ENCODE data around the gene CPED1. TPM values are rescaled to one million over a fixed set of nuclear protein-coding genes. Genes with fewer than 3 reads are reported as not detected.
A peak's percentile ranks its signal among the peaks of the same experiment; 100 is the strongest.
"Not testable (repeated sequence)": the region's sequence is repeated elsewhere in the genome, so short reads cannot be mapped to it uniquely, and the experiment has no call there.

CPED1 gene
- polyA plus RNA-seq, 6 donors from 2014 or later: 0.16 to 1.2 (median 0.39) TPM

DNA sequence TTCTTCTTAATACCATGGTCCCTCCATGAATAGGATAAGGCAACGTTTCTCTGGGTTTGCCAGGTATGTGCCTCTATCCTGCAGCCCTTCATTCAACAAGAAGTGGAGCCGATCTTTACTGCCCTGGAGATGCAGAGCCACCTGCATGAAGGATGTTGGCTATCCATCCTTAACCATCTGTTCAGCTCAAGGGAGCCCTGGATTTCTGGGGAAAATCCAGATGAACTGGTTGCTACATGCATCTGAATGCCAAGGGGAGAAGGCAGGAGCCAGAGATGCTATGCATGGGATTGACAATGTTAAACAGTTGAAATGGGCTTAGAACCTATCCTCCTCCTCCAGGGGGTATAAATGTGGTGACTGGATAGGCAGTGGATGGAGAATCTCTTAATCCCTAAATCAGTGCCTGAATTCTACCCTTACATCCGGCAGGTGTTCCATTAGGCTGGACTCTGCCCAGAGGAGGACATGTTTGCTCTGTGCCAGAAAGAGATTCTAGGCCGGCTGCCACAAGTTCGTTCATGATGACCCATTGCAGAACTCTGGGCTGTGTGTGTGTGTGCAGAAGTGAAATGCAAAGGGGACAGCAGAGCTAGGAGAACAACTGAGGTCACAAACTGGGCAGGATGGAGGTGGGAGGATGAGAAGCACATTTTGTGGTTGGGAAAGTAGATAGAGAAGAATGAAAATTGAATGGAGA is 15.6 kb downstream of the CPED1 start:
- Mint-ChIP-seq H3K4me3 (no peak overlapping the region), H3K27ac (peak overlapping the region in 1 of 6 donors; percentile 51), H3K36me3 (no peaks in the 10 kb centered on the region), H3K9me3 (peaks cover 0 to 8% (median 0%) of the 10 kb centered on the region in 7 donors), H3K4me1 (no peaks in the 10 kb centered on the region), H3K27me3 (peaks cover 13 to 29% (median 19%) of the 10 kb centered on the region in 3 donors)
- ATAC-seq (ENCODE audit: low read depth in 2 of 2): no peak
- no peak for DNase-seq

- not testable (repeated sequence) for H3K9me3 Mint-ChIP-seq; DNase-seq; H3K27ac Mint-ChIP-seq; H3K4me3 Mint-ChIP-seq; H3K36me3 Mint-ChIP-seq; ATAC-seq (ENCODE audit: low read depth in 2 of 2); H3K4me1 Mint-ChIP-seq
- H3K27me3 Mint-ChIP-seq: peaks cover 13 to 29% (median 19%) of the 10 kb centered on the region in 3 donors
Observed at GRCh38 chr7:121005058-121005457, 16.5 kb downstream of the CPED1 start.

- ATAC-seq (ENCODE audit: low read depth in 2 of 2) (no peak), DNase-seq (no peak)
- H3K36me3 Mint-ChIP-seq: no peaks in the 10 kb centered on the region
- H3K27ac Mint-ChIP-seq: peak overlapping the region in 1 of 6 donors; percentile 9
- peaks cover 13 to 29% (median 19%) of the 10 kb centered on the region in 3 donors for H3K27me3 Mint-ChIP-seq
- H3K4me3 Mint-ChIP-seq: no peak overlapping the region
- H3K4me1 Mint-ChIP-seq: no peaks in the 10 kb centered on the region
- H3K9me3 Mint-ChIP-seq: peaks cover 0 to 8% (median 0%) of the 10 kb centered on the region in 7 donors
Observed at GRCh38 chr7:121005996-121006584, 17.6 kb downstream of the CPED1 start.

- Mint-ChIP-seq H3K9me3 (peaks cover 0 to 8% (median 0%) of the 10 kb centered on the region in 7 donors), H3K36me3 (no peaks in the 10 kb centered on the region), H3K27ac (peak overlapping the region in 1 of 6 donors; percentile 47), H3K27me3 (peaks cover 13 to 29% (median 19%) of the 10 kb centered on the region in 3 donors), H3K4me1 (no peaks in the 10 kb centered on the region), H3K4me3 (no peak overlapping the region)
- no peak for DNase-seq
- ATAC-seq (ENCODE audit: low read depth in 2 of 2): no peak
Observed at GRCh38 chr7:121006711-121007315, 18.3 kb downstream of the CPED1 start.

- peaks cover 9 to 21% (median 13%) of the 10 kb centered on the region in 3 donors for H3K27me3 Mint-ChIP-seq
- no peaks in the 10 kb centered on the region for H3K36me3 Mint-ChIP-seq
- DNase-seq (no peak), ATAC-seq (ENCODE audit: low read depth in 2 of 2) (no peak)
- no peaks in the 10 kb centered on the region for H3K4me1 Mint-ChIP-seq
- no peak overlapping the region for H3K4me3 Mint-ChIP-seq
- no peak overlapping the region for H3K27ac Mint-ChIP-seq
- peaks cover 0 to 8% (median 0%) of the 10 kb centered on the region in 7 donors for H3K9me3 Mint-ChIP-seq
Observed at GRCh38 chr7:121008816-121009215, 20.3 kb downstream of the CPED1 start.

DNA sequence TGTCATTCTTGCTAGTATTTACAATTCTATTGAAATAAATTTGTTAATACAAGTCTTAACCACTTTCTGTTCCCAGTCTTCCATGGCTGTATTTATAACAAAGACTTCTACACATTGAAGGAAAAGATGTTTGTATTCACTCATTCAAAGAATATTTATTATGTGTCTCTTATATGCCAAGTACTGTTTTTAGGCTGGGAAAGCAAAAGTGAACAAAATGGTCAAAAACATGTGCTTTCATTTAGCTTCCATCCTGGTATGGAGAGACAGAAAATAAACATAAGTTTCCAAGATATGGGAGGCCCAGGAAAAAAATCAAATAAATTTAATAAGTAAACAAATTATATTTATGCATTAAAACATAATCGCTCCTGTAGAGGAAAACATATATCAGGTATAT is 22.9 kb downstream of the CPED1 start:
- no peak overlapping the region for H3K4me3 Mint-ChIP-seq
- no peaks in the 10 kb centered on the region for H3K36me3 Mint-ChIP-seq
- peaks cover 1 to 14% (median 12%) of the 10 kb centered on the region in 3 donors for H3K27me3 Mint-ChIP-seq
- H3K9me3 Mint-ChIP-seq: no peaks in the 10 kb centered on the region
- no peaks in the 10 kb centered on the region for H3K4me1 Mint-ChIP-seq
- no peak overlapping the region for H3K27ac Mint-ChIP-seq
- ATAC-seq (ENCODE audit: low read depth in 2 of 2): no peak
- no peak for DNase-seq

DNA sequence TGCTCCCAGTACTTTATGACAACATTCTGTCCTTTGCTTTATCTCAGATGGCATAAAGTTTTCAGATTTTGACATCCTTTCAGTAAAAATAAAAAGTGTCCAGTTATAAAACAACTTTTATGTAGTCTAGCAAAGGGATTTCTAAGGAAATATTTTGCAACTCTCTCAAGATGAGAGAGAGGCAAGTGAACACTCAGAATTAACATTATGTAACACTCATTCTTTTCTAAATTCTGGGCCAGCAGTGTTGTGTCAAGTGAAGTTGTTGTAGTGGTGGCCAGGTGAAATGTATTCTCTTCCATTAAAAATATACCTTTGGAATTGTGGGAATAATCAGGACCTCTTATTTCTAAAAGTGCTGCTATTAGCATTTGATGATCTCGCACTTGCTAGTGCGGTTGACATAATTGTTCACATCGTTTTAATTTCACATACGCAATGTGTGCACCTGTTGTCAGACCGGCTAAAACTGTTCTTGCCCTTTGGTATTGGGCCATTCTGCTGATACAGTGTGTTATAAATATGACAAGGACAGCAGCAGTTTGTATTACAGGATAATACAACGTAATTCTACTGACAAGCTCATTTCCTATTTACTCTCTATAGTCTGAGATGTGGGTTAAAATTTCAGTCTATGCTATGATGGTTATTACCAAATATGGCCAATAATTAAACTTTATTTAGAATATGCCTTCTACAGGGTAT is 23.8 kb downstream of the CPED1 start:
- Mint-ChIP-seq H3K27me3 (peaks cover 0 to 12% (median 9%) of the 10 kb centered on the region in 3 donors), H3K36me3 (no peaks in the 10 kb centered on the region), H3K4me3 (no peak overlapping the region), H3K9me3 (no peaks in the 10 kb centered on the region), H3K4me1 (no peaks in the 10 kb centered on the region), H3K27ac (no peak overlapping the region)
- no peak for ATAC-seq (ENCODE audit: low read depth in 2 of 2)
- DNase-seq: no peak

- Mint-ChIP-seq H3K36me3 (no peaks in the 10 kb centered on the region), H3K27me3 (peaks cover 0 to 7% (median 3%) of the 10 kb centered on the region in 3 donors), H3K9me3 (no peaks in the 10 kb centered on the region), H3K4me3 (no peak overlapping the region), H3K27ac (peak overlapping the region in 1 of 6 donors; percentile 38), H3K4me1 (no peaks in the 10 kb centered on the region)
- DNase-seq: no peak
- no peak for ATAC-seq (ENCODE audit: low read depth in 2 of 2)
Observed at GRCh38 chr7:121012919-121013318, 24.4 kb downstream of the CPED1 start.

GRCh38 chr7:121015560-121015959 is 27.0 kb downstream of the CPED1 start:
- peaks cover 0 to 4% (median 0%) of the 10 kb centered on the region in 3 donors for H3K27me3 Mint-ChIP-seq
- no peaks in the 10 kb centered on the region for H3K9me3 Mint-ChIP-seq
- no peaks in the 10 kb centered on the region for H3K36me3 Mint-ChIP-seq
- no peak overlapping the region for H3K4me3 Mint-ChIP-seq
- DNase-seq (no peak), ATAC-seq (ENCODE audit: low read depth in 2 of 2) (no peak)
- no peaks in the 10 kb centered on the region for H3K4me1 Mint-ChIP-seq
- no peak overlapping the region for H3K27ac Mint-ChIP-seq

DNA sequence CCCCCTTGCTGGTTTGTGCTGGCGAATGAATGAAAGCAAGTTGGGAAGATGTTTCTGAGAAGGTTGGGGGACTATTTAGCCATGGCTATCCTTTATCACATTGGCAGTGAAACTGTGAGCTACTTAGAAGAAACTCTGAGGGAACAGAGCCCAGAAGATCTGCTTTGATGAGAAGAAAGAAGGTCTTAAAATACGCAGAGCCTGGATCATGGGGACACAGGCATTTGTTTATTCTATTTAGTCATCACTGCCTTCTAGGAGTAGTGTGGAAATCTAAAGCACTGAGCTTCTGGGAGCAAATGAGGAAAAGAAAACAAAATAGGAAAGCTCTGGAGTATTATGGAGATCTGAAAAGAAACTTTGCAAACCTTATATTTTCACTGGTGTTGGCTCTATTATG is 28.5 kb downstream of the CPED1 start:
- H3K27me3 Mint-ChIP-seq: peaks cover 0 to 4% (median 0%) of the 10 kb centered on the region in 3 donors
- H3K4me3 Mint-ChIP-seq: no peak overlapping the region
- H3K36me3 Mint-ChIP-seq: no peaks in the 10 kb centered on the region
- H3K4me1 Mint-ChIP-seq: no peaks in the 10 kb centered on the region
- no peak for ATAC-seq (ENCODE audit: low read depth in 2 of 2)
- peak overlapping the region in 1 of 6 donors; percentile 47 for H3K27ac Mint-ChIP-seq
- no peak for DNase-seq
- H3K9me3 Mint-ChIP-seq: no peaks in the 10 kb centered on the region

DNA sequence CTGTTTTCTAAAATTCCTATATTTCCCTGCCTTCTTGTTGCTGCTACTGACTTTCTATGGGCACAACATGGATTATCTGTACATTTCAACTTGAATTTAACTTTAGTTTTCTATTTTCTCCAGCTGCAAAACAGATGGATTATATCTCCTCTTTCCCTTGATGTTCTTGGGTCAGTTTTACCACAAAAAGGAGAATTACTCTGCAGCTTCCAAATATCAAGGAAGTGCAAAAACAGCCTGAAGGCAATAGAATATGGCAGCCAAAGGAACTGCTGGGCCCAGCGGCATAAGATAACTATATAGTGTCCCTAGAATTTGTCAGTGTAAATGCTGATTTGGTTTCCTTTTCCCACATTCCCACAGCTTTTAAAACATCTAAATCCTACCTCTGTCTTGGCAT is 29.1 kb downstream of the CPED1 start:
- Mint-ChIP-seq H3K4me3 (no peak overlapping the region), H3K36me3 (no peaks in the 10 kb centered on the region), H3K27ac (no peak overlapping the region), H3K27me3 (peaks cover 0 to 4% (median 0%) of the 10 kb centered on the region in 3 donors), H3K9me3 (no peaks in the 10 kb centered on the region), H3K4me1 (no peaks in the 10 kb centered on the region)
- ATAC-seq (ENCODE audit: low read depth in 2 of 2) (no peak), DNase-seq (no peak)

DNA sequence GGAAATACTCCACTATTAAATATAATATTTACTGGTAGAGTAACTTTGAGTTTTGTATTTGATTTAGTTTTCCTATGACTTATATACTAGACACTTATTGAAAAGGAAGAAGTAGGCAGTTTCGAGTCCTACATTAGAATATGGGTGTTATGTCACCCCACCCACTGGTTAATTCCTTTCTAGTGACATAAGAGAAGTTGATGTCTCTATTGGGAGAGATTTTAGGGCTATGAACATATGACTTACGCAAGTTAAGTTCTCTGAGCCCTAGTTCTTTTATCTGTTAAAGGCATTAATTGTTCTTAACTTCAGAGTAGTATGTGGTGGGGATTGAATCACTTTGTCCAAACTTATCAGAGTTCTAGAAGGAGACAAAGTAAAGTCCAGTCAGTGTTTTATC is 30.5 kb downstream of the CPED1 start:
- no peak for ATAC-seq (ENCODE audit: low read depth in 2 of 2)
- H3K9me3 Mint-ChIP-seq: no peaks in the 10 kb centered on the region
- no peak overlapping the region for H3K27ac Mint-ChIP-seq
- no peaks in the 10 kb centered on the region for H3K4me1 Mint-ChIP-seq
- H3K36me3 Mint-ChIP-seq: no peaks in the 10 kb centered on the region
- DNase-seq: no peak
- H3K27me3 Mint-ChIP-seq: peaks cover 0 to under 1% (median 0%) of the 10 kb centered on the region in 3 donors
- H3K4me3 Mint-ChIP-seq: no peak overlapping the region

DNA sequence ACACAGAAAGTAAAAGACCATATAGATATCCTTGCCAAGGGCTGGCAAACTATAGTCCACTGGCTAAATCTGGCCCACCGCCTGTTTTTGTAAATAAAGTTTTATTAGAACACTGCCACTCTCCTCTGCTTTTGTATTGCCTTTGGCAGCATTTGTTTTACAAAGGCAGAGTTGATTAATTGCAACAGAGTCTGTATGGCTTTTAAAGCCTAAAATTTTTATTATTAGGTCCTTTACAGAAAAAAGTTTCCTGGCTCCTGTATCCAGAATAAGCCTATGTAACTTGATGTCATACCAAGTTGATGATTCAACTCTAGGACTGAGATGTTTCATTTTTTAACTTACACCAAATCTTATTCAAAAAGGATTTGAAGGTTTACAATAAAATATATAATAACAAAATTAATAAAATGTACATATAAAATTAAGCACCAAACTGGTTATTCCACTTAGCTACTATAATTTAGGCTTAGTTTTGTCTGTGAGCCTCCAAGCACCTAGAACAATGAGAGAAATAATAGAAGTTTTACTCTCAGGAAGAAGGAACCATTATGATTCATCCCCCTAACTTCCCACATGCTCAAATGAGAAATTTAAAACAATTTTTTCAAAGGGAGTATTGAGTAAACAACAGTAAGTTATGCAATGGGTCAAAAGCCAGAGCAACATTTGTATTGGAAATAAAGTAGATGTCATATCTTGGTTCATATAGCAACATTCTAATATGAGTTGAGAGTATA is 31.9 kb downstream of the CPED1 start:
- H3K27me3 Mint-ChIP-seq: no peaks in the 10 kb centered on the region
- no peak for DNase-seq
- no peak for ATAC-seq (ENCODE audit: low read depth in 2 of 2)
- H3K36me3 Mint-ChIP-seq: no peaks in the 10 kb centered on the region
- no peak overlapping the region for H3K4me3 Mint-ChIP-seq
- no peaks in the 10 kb centered on the region for H3K9me3 Mint-ChIP-seq
- H3K27ac Mint-ChIP-seq: no peak overlapping the region
- no peaks in the 10 kb centered on the region for H3K4me1 Mint-ChIP-seq
